SU-DHL-6 (cell line): ENCODE data around the gene VAT1L.

Source experiments
- CTCF ChIP-seq: fragments of 200-600 bp; sonication (generic); IDR thresholded peaks from one replicate; pipeline ENCODE4 v1.5.1; 2017; ENCODE audit warnings: antibody characterized with exemption, mild to moderate bottlenecking, low read length, moderate library complexity; ENCODE audit not compliant: insufficient read depth, poor library complexity, severe bottlenecking
- EZH2phosphoT487 ChIP-seq: fragments of 200-600 bp; sonication (generic), shearing (Covaris generic); conservative IDR thresholded peaks from 2 replicates; pipeline ENCODE4 v1.6.1; 2018; ENCODE audit warnings: mild to moderate bottlenecking, antibody characterized with exemption, low read length, moderate library complexity, mixed read lengths

GRCh38 chr16:77823067-77823466, 34.7 kb downstream of the VAT1L start:
- no peak for TF ChIP-seq CTCF
- TF ChIP-seq EZH2phosphoT487, result no peak
